GM12801 (cell line): ENCODE data around the gene GAB2.

ENCODE experiments used
- TF ChIP-seq, protein P1 (sequence below): IDR thresholded peaks from one replicate; pipeline ENCODE4 v1.5.1; 2011; ENCODE audit warnings: control low read depth; ENCODE audit not compliant: insufficient read length; ENCODE audit errors: extremely low read depth

Gene GAB2

GRCh38 chr11:78166855-78167469, 250.7 kb downstream of the GAB2 start:
- TF ChIP-seq, protein P1, sequence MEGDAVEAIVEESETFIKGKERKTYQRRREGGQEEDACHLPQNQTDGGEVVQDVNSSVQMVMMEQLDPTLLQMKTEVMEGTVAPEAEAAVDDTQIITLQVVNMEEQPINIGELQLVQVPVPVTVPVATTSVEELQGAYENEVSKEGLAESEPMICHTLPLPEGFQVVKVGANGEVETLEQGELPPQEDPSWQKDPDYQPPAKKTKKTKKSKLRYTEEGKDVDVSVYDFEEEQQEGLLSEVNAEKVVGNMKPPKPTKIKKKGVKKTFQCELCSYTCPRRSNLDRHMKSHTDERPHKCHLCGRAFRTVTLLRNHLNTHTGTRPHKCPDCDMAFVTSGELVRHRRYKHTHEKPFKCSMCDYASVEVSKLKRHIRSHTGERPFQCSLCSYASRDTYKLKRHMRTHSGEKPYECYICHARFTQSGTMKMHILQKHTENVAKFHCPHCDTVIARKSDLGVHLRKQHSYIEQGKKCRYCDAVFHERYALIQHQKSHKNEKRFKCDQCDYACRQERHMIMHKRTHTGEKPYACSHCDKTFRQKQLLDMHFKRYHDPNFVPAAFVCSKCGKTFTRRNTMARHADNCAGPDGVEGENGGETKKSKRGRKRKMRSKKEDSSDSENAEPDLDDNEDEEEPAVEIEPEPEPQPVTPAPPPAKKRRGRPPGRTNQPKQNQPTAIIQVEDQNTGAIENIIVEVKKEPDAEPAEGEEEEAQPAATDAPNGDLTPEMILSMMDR = no peak
